ENCODE measurements around the gene INTS4. TPM values are rescaled to one million over a fixed set of nuclear protein-coding genes. Genes with fewer than 3 reads are reported as not detected.
A peak's percentile ranks its signal among the peaks of the same experiment; 100 is the strongest.
"Not testable (repeated sequence)": the region's sequence is repeated elsewhere in the genome, so short reads cannot be mapped to it uniquely, and the experiment has no call there.

Gene INTS4
- total RNA-seq, result 15.6 TPM
- long read RNA-seq, partial matches to known transcripts, result 0 of 3 reads
- long read RNA-seq, other reads (novel, unspliced or antisense), result 1 of 3 reads

GRCh38 chr11:77994434-77995362 lies at the start of gene INTS4:
Gene INTS4, minus strand, starts transcription at chr11:77994668. Its CDS starts 25 bp downstream, at chr11:77994643.
- peak; percentile 99 for ATAC-seq
- intact Hi-C loops (cut with DNase I), result loop anchor here (1.0 to 5.0 kb wide), 3 partner anchors 53 to 174 kb away; partner anchors contain the start of genes AAMDC, NDUFC2 and RSF1
- DNase-seq (ENCODE audit: missing footprints), result peak; percentile 100

GRCh38 chr11:78041843-78042440 lies 47.5 kb upstream of the INTS4 start:
- ATAC-seq, result no peak
- intact Hi-C loops (cut with DNase I), result no loop called here
- no peak for DNase-seq (ENCODE audit: missing footprints)

- ATAC-seq; intact Hi-C loops (cut with DNase I); DNase-seq (ENCODE audit: missing footprints): not testable (repeated sequence)
Observed at GRCh38 chr11:78041380-78041719, 46.9 kb upstream of the INTS4 start.

GRCh38 chr11:78040691-78041379 lies 46.4 kb upstream of the INTS4 start:
- DNase-seq (ENCODE audit: missing footprints) (no peak), ATAC-seq (no peak)
- intact Hi-C loops (cut with DNase I), result no loop called here

- intact Hi-C loops (cut with DNase I), result no loop called here
Observed at GRCh38 chr11:78039919-78040671, 45.6 kb upstream of the INTS4 start.

GRCh38 chr11:78039391-78039918 lies 45.0 kb upstream of the INTS4 start:
- DNase-seq (ENCODE audit: missing footprints), result no peak
- ATAC-seq, result no peak
- intact Hi-C loops (cut with DNase I), result no loop called here

More at GRCh38 chr11:78039919-78040671, 45.6 kb upstream of the INTS4 start:
- ATAC-seq (peak; percentile 62), DNase-seq (ENCODE audit: missing footprints) (no peak)

- intact Hi-C loops (cut with DNase I), result no loop called here
- no peak for DNase-seq (ENCODE audit: missing footprints)
- ATAC-seq, result no peak
Observed at GRCh38 chr11:78038697-78039313, 44.3 kb upstream of the INTS4 start.

GRCh38 chr11:78037825-78038620 lies 43.6 kb upstream of the INTS4 start:
- DNase-seq (ENCODE audit: missing footprints) (no peak), ATAC-seq (no peak)
- intact Hi-C loops (cut with DNase I), result no loop called here

- ATAC-seq, result no peak
- DNase-seq (ENCODE audit: missing footprints), result no peak
- intact Hi-C loops (cut with DNase I), result no loop called here
Observed at GRCh38 chr11:78037056-78037455, 42.6 kb upstream of the INTS4 start.

GRCh38 chr11:78036313-78036712 lies 41.8 kb upstream of the INTS4 start:
- intact Hi-C loops (cut with DNase I), result no loop called here
- DNase-seq (ENCODE audit: missing footprints) (no peak), ATAC-seq (no peak)

GRCh38 chr11:78034623-78035022 lies 40.2 kb upstream of the INTS4 start:
- DNase-seq (ENCODE audit: missing footprints) (no peak), ATAC-seq (no peak)
- intact Hi-C loops (cut with DNase I), result no loop called here

- no peak for ATAC-seq
- DNase-seq (ENCODE audit: missing footprints), result no peak
- intact Hi-C loops (cut with DNase I), result no loop called here
Observed at GRCh38 chr11:78033040-78033439, 38.6 kb upstream of the INTS4 start.

GRCh38 chr11:78032090-78032489 lies 37.6 kb upstream of the INTS4 start:
- intact Hi-C loops (cut with DNase I), result no loop called here
- no peak for ATAC-seq
- DNase-seq (ENCODE audit: missing footprints), result no peak

- ATAC-seq (no peak), DNase-seq (ENCODE audit: missing footprints) (no peak)
- intact Hi-C loops (cut with DNase I), result no loop called here
Observed at GRCh38 chr11:78031629-78032028, 37.2 kb upstream of the INTS4 start.

GRCh38 chr11:78030429-78031325 lies 36.2 kb upstream of the INTS4 start:
- intact Hi-C loops (cut with DNase I), result no loop called here
- no peak for DNase-seq (ENCODE audit: missing footprints)
- ATAC-seq, result peak; percentile 93

GRCh38 chr11:78028423-78028822 lies 34.0 kb upstream of the INTS4 start:
- DNase-seq (ENCODE audit: missing footprints); ATAC-seq; intact Hi-C loops (cut with DNase I): not testable (repeated sequence)

All from Right ventricle myocardium inferior (tissue), 1 donor.